GM12874 (cell line): Measurements from ENCODE around the gene RUNDC1.

Experiments
- CTCF ChIP-seq: IDR thresholded peaks from 2 replicates; pipeline ENCODE4 v1.5.1; 2011; ENCODE audit warnings: low read depth, mild to moderate bottlenecking, control low read depth, low read length, moderate library complexity; ENCODE audit not compliant: insufficient read depth

Gene RUNDC1

GRCh38 chr17:42980274-42980765 is at the start of gene RUNDC1:
Gene RUNDC1 (plus strand): TSS chr17:42980565. CDS start chr17:42980577, 12 bp downstream.
- TF ChIP-seq CTCF = no peak

- peak; percentile 45 for TF ChIP-seq CTCF
Observed at GRCh38 chr17:42937712-42938596, 42.4 kb upstream of the RUNDC1 start.

GRCh38 chr17:42944211-42944610 is 36.2 kb upstream of the RUNDC1 start:
- no peak for TF ChIP-seq CTCF

GRCh38 chr17:42946812-42947211 is 33.6 kb upstream of the RUNDC1 start:
- TF ChIP-seq CTCF = no peak

GRCh38 chr17:42950044-42950783 is 30.2 kb upstream of the RUNDC1 start:
- TF ChIP-seq CTCF = no peak

- TF ChIP-seq CTCF = no peak
Observed at GRCh38 chr17:42953669-42954068, 26.7 kb upstream of the RUNDC1 start.
